ENCODE results near the gene HS6ST3.
A peak's percentile ranks its signal among the peaks of the same experiment; 100 is the strongest.

The HS6ST3 gene

GRCh38 chr13:96858133-96858826, 768.4 kb downstream of the HS6ST3 start:
- DNase-seq = no peak

- no peak for DNase-seq
Measured at GRCh38 chr13:96860882-96861281, 771.0 kb downstream of the HS6ST3 start.

GRCh38 chr13:96862093-96862492, 772.2 kb downstream of the HS6ST3 start:
- DNase-seq = no peak

- no peak for DNase-seq
Measured at GRCh38 chr13:96862999-96863398, 773.1 kb downstream of the HS6ST3 start.

- DNase-seq = peak in 1 of 2 experiments; percentile 5
Measured at GRCh38 chr13:96871469-96871868, 781.6 kb downstream of the HS6ST3 start.

- DNase-seq = no peak
Measured at GRCh38 chr13:96880419-96880818, 790.5 kb downstream of the HS6ST3 start.

All from NCI-H2081 (cell line).